IPS DF 19.7 (cell line): Measurements from ENCODE around the gene GTF2IRD1.

Source experiments
- DNase-seq: peaks from one replicate; pipeline ENCODE4 v3.0.0-alpha.2; 2013; ENCODE audit warnings: low read depth, low spot score

Gene GTF2IRD1

DNA sequence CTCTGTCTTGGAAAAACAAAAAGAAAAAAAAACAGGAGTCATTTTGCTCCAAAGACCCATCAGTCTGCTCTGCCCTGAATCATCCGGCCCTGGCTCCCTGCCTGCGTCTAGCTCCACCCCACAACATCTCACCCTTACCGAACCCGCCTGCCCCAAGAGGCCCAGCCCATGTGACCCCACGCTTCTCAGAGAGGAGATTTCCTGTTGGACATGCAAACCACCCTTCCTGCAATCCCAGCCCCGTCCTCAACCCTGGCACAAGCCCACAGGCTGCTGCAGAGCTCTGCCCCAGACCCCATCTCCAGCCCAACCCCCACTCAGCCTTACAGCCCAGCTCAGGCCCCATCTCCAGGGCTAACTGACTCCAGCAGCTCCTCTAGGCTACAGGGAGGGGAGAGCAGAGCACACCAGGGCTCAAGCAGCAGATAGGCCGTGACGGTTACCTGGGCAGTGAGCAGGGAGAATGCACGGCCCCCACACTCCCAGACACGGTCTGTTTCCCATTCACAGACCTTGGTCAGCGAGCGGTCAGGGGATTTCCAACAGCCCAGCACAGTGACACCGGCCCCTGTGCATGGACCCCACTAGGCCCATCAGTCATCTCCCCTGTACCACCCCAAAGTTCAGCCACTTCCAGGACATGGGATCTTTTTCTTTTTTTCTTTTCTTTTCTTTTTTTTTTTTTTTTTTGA is 133.9 kb downstream of the GTF2IRD1 start:
- DNase-seq = peak; percentile 50

DNA sequence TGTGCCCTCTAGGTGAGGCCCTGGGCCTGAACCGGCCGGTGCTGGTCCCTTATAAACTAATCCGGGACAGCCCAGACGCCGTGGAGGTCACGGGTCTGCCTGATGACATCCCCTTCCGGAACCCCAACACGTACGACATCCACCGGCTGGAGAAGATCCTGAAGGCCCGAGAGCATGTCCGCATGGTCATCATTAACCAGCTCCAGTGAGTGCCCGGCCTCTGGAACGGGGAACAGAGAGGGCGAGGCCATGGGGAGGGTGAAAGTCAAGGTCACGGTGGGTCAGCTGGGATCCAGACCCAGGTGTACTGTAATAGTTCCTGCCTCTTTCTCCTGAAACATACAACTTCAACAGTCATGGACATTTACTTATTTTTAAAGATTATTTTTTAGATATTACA is 137.1 kb downstream of the GTF2IRD1 start:
- DNase-seq = no peak

DNA sequence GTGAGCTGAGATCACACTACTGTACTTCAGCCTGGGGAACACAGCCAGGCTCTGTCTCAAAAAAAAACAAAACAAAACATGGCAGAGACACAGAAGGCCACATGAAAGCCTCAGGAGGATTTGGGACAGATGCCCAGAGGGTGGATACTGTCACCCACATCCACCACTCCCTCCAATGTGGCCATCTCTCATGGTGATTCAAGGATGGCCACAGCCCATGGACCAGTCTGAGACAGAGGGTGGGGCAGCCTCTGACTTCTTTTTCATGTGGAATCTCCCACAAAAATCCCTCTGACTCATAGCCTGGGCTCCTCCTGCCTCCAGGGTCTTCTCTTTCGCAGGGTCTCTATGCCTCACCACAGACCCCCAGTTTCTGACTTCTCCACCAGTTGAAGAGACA is 144.9 kb downstream of the GTF2IRD1 start:
- no peak for DNase-seq

- DNase-seq = no peak
Observed at GRCh38 chr7:74599244-74599643, 145.5 kb downstream of the GTF2IRD1 start.

DNA sequence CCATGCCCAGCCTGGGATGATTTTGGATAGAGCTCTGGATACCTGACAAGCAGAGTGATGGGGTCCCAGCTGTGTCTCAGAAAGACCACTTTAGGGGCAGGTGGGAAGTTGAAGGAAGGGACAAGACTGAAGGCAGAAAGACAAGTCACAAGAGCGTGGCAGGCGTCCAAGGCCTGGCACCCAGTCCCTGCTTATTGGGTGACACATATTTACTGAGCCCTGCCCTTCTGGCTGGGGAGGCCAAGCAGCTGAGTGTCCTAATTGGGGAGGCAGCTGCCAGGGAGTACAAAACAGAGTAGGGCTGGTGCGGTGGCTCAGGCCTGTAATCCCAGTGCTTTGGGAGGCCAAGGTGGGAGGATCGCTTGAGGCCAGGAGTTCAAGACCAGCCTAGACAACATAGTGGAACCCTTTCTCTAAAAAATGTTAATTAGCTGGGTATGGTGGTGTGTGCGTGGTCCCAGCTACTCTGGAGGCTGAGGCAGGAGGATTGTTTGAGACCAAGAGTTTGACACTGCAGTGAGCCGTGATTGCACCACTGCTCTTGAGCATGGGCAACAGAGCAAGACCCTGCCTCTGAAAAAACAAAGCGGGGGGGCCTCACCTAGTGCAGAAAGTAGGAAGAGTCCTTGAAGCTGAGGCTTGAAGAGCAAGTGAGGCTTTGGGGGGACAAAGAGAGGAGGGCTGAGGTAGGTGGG is 150.8 kb downstream of the GTF2IRD1 start:
- DNase-seq = no peak

GRCh38 chr7:74606101-74606908 is 152.6 kb downstream of the GTF2IRD1 start:
- no peak for DNase-seq

DNA sequence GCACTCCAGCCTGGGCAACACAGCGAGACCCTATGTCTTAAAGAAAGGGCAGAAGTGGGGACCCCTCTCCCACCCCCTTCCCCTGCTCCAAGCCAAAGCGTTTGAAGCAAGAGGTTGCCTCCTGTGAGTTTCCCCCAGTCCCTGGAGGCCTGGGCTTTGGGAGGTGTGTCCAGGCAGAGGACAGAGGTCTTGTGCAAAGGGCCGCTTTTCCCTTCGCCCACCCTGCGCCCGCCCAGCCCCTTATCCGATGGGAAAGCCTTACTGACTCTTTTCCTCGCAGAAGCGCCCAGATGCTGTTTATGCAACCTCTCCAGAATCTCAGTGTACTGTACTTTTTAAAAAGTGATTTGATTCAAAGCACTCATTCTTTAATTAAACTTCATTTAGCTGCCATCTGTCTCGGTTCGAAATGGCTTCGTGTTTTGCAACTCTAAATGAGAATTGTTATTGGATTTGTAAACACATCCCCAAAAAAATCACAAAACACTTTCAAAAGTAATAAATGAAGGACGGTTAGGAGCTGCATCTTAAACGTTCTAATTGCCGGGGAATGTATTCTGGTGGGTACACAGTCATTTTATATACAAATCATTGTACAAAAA is 153.3 kb downstream of the GTF2IRD1 start:
- DNase-seq = no peak

- no peak for DNase-seq
Observed at GRCh38 chr7:74612015-74612829, 158.5 kb downstream of the GTF2IRD1 start.

GRCh38 chr7:74615933-74616780 is 162.5 kb downstream of the GTF2IRD1 start:
- DNase-seq = no peak

DNA sequence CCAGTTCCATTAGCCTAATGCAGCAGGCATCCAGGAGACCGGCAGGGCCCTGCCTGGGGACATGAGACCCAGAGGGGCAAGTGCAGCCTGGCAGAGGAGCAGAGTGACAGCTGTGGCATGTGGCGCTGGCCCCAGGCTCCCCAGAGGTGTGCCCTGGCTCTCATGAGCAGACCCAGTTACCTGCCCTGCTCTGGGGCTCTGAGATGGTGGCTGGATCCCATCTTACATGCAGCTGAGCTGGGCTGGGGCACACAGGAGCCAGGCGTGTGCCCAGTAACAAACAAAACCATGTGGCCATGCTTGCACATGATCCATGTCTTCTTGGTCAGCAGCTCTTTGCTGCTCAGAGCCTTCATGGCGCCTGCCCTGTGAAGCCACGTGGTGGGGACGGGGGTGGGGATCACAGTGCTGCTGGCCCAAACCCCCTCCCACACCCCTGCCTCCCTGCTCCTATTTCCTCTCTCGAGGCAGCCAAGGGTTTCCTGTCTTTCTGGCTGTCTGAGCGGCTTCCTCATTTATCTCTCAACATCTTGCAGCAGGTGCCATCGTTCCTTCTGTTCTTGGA is 163.6 kb downstream of the GTF2IRD1 start:
- DNase-seq = no peak

GRCh38 chr7:74619235-74619860 is 165.6 kb downstream of the GTF2IRD1 start:
- DNase-seq = no peak

- DNase-seq = no peak
Observed at GRCh38 chr7:74622228-74622749, 168.6 kb downstream of the GTF2IRD1 start.

GRCh38 chr7:74623135-74623534 is 169.4 kb downstream of the GTF2IRD1 start:
- no peak for DNase-seq

GRCh38 chr7:74625446-74625845 is 171.7 kb downstream of the GTF2IRD1 start:
- DNase-seq = no peak

DNA sequence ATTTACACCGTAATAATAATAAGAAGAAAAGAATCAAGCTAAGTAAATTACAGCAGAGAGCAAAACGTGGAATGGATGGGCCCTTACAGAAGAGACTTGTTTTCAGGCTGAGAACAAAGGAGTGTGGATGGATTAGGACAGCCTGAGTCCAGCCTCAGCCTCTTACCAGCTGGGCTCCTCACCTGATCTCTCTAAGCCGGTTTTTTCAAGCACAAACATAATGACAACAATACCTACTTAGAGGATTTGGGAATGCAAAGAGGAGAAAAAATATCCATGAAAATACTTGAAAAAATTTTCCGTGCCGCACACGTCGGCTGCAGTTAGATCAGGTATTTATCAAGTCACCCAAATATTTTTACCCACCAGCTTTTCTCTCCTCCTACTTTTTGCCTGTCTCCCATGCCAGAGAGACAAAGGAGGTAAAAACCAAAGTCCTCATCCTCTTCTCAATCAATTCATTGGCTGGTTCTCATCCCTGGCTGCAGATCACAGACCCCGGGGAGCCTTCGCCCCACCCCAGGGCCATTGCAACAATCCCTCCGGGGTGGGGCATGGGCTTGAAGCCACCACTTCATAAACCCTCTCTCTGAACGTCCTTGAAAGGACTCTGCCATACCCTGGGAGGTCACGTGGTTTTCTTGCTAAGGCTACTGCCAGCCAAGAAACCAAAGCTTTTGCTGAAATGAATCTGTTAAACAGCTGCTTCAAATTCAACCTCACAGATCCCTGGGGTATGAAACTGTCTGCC is 174.1 kb downstream of the GTF2IRD1 start:
- no peak for DNase-seq

GRCh38 chr7:74632505-74632904 is 178.8 kb downstream of the GTF2IRD1 start:
- no peak for DNase-seq

- DNase-seq = no peak
Observed at GRCh38 chr7:74633451-74633921, 179.8 kb downstream of the GTF2IRD1 start.

DNA sequence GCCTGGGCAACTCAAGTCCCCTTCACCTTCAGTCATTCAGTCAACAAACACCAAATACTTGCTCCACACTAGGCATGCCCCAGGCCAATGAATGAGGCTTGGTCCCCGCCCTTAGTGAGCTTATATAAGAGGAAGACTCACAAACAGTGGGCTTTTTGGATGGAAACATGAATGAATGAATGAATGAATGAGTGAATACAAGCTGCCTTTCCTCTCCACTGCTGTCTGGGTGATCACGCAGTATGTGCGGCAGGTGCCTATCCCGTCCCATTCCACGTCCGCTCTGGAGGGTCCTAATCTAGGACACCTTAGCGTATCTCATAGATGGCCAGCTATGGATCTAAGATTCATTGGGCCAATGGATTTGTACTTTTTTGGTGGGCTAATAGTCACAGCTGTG is 184.0 kb downstream of the GTF2IRD1 start:
- no peak for DNase-seq
